Astrocyte of the cerebellum (primary cell): ENCODE data around the gene KCNAB2.

ENCODE experiments used
- DNase-seq: peaks from one replicate; pipeline ENCODE4 v3.0.0-alpha.2; 2011; ENCODE audit warnings: low read depth
- H3K4me3 ChIP-seq: 2 replicates; pipeline ENCODE4 v1.5.1; 2011; ENCODE audit warnings: mild to moderate bottlenecking, low read depth, low read length, moderate library complexity
- in situ Hi-C: cut with HindIII; loops from 2 replicates; pipeline ENCODE4 v1.10.0; 2017; ENCODE audit warnings: low sequenced_read_pairs
- TF ChIP-seq, protein P1 (sequence below): IDR thresholded peaks from 2 replicates; pipeline ENCODE4 v1.5.1; 2012; ENCODE audit warnings: low read length, low read depth, moderate library complexity, mild to moderate bottlenecking; ENCODE audit errors: missing control alignments

Gene KCNAB2

DNA sequence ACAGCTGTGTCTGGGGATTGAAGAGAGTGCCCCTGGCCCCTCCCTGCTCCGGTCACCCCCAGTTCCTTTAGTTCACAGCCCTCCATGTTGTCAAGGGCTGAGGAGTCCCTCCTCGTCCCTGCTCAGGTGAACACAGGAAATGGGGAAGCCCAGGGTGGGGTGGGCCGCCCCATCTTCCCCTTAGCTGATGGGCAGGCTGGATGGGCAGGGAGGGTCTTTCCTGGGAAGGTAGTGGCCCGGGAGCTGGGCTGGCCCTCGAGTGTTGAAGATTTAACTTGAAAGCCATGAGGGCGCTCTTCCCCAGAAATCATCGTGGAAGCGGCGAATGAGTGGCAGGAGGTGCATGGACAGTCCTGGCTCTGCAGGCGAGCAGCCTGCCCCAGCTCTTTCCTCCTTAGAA is 35.1 kb upstream of the KCNAB2 start:
- no peak for DNase-seq
- in situ Hi-C loops = no loop called here
- TF ChIP-seq, protein P1, sequence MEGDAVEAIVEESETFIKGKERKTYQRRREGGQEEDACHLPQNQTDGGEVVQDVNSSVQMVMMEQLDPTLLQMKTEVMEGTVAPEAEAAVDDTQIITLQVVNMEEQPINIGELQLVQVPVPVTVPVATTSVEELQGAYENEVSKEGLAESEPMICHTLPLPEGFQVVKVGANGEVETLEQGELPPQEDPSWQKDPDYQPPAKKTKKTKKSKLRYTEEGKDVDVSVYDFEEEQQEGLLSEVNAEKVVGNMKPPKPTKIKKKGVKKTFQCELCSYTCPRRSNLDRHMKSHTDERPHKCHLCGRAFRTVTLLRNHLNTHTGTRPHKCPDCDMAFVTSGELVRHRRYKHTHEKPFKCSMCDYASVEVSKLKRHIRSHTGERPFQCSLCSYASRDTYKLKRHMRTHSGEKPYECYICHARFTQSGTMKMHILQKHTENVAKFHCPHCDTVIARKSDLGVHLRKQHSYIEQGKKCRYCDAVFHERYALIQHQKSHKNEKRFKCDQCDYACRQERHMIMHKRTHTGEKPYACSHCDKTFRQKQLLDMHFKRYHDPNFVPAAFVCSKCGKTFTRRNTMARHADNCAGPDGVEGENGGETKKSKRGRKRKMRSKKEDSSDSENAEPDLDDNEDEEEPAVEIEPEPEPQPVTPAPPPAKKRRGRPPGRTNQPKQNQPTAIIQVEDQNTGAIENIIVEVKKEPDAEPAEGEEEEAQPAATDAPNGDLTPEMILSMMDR = no peak
- no peak overlapping the region for H3K4me3 ChIP-seq

DNA sequence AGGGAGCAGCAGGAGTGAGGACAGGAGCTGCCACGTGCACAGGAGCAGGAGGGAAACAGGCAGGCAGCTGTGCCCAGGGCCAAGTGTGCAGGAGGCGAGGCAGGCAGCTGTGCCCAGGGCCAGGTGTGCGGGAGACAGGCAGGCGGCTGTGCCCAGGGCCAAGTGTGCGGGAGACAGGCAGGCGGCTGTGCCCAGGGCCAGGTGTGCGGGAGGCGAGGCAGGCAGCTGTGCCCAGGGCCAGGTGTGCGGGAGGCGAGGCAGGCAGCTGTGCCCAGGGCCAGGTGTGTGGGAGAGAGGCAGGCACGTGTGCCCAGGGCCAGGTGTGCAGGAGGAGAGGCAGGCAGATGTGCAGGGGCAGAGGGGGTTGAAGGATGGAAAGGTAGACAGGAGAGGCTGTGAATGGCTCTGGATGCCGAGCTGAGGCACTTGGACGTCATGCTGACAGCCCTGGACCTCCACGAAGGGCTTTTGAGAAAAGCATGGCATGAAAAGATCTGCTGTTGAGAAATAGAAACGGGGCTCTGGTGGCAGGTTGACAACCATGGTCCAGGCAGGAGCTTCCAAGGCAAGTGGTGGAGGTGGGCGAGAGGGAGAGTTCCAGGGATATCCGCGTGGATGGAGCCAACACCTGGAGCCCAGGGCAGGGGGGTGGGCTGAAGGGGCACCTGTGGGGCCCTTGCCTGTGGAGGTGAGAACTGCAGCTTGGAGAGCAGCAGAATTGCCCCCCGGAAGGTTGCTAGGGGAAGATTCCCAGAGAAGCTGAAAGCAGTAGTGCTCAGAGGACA is 34.3 kb upstream of the KCNAB2 start:
- no peak overlapping the region for H3K4me3 ChIP-seq
- in situ Hi-C loops = no loop called here
- no peak for DNase-seq
- TF ChIP-seq, protein P1 = no peak

DNA sequence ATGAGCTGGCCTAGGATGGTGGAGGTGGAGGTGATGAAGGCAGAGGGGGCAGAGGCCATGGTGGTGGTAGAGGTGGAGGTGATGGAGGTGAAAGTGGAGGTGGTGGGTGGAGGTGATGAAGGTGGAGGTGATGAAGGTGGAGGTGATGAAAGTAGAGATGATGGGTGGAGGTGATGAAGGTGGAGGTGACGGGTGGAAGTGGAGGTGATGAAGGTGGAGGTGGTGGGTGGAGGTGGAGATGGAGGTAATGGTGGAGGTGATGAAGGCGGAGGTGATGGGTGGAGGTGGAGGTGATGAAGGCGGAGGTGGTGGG is 33.8 kb upstream of the KCNAB2 start:
- TF ChIP-seq, protein P1 = no peak
- no peak overlapping the region for H3K4me3 ChIP-seq
- in situ Hi-C loops = no loop called here
- DNase-seq = no peak

DNA sequence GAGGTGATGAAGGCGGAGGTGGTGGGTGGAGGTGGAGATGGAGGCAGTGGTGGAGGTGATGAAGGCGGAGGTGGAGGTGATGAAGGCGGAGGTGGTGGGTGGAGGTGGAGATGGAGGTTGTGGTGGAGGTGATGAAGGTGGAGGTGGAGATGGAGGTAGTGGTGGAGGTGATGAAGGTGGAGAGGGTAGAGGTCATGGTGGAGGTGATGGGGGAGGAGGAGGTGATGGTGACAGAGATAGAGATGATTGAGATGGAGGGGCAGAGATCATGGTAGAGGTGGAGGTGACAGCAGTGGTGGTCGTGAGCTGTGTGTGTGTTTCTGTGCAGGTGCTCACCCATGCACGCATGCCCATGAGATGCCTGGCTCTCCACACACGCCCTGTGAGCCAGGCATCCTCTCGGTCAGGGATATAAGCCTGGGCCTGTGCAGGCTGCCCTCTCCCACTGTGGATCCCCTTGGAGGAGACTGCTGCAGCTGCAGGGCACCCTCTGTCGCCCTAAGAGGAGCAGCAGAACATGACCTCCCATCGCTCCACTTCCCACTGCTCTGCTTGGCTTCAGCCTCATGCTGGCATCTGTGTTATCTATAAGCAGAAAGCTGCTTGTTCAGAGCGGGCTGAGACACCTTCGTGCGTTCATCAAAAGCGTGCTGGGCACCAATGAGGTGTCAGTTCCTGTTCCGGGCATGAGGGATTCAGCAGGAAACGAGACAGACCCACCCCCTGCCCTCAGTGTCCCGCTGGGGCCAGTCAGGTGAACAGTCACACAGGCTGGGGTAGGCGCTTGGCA is 33.0 kb upstream of the KCNAB2 start:
- no peak for DNase-seq
- TF ChIP-seq, protein P1 = no peak
- in situ Hi-C loops = no loop called here
- no peak overlapping the region for H3K4me3 ChIP-seq

DNA sequence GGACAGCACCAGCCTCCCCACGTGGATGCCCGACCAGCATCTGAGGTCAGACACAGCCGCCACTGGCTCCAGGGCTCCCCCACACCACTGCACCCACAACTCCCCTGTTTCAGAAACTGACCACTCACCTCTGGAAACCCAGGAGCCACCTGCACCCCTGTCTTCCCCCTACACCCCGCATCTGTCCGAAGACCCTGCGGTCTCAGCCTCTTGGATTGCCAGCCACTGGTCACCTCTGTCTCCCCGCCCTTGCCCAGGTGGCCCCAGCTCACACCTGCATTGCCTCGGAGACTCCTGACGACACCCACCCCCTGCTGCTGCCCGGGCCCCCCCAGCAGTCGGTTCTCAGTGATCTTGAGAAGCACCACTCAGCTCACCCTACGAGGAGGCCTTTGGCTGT is 32.2 kb upstream of the KCNAB2 start:
- in situ Hi-C loops = no loop called here

DNA sequence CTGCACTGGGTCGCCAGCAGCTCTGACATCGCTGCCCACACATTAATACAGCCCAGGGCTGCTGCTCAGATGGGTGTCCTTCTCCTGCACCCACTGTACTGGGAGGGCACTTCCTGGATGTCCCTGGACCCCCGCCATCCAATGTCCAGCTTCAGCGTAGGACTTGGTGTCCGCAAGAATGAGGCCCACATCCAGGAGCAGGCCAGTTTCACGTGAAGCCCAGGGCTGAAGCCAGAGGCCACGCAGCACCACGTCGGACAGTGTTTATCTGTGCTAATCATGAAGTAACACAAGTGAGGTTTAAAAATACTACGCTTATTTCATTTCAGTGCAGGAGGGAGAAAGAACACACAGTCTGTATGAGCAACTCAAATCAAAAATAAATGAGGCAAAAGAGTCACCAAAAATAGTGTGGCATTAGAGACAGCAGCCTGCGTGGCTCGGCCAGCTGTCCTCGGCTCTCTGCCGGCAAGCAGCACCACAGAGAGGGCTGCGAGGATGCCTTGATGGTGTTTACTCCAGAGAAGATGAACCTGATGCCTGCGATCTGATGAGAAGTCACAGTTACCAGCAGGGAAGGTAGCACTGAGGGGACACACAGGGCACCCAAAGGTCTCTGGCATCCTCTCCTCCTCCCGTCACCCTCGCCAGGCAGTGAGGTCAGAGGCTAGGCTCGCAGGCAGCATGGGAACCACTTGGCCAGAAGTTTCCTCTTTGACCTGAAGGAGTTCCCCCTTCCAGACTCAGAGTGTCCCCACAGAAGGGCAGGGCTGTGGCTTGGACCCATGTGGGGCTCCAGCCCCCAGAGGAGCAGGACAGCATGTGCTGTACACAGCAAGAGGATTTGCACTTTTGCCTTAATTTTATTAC is 31.3 kb upstream of the KCNAB2 start:
- DNase-seq = no peak
- TF ChIP-seq, protein P1 = no peak
- H3K4me3 ChIP-seq = no peak overlapping the region
- in situ Hi-C loops = no loop called here

More for the DNA sequence above, 32.2 kb upstream of the KCNAB2 start:
- no peak overlapping the region for H3K4me3 ChIP-seq
- no peak for DNase-seq
- TF ChIP-seq, protein P1 = no peak
